Eye (tissue), 1 donor: Measurements from ENCODE around the gene ADAMTSL2.
A peak's percentile ranks its signal among the peaks of the same experiment; 100 is the strongest.

Source experiments
- DNase-seq: peaks from one replicate; pipeline ENCODE4 v3.0.0-alpha.2; 2015

ADAMTSL2 gene

GRCh38 chr9:133591985-133592384 lies 57.5 kb downstream of the ADAMTSL2 start:
- no peak for DNase-seq

GRCh38 chr9:133592731-133593409 lies 58.4 kb downstream of the ADAMTSL2 start:
- DNase-seq: no peak

DNA sequence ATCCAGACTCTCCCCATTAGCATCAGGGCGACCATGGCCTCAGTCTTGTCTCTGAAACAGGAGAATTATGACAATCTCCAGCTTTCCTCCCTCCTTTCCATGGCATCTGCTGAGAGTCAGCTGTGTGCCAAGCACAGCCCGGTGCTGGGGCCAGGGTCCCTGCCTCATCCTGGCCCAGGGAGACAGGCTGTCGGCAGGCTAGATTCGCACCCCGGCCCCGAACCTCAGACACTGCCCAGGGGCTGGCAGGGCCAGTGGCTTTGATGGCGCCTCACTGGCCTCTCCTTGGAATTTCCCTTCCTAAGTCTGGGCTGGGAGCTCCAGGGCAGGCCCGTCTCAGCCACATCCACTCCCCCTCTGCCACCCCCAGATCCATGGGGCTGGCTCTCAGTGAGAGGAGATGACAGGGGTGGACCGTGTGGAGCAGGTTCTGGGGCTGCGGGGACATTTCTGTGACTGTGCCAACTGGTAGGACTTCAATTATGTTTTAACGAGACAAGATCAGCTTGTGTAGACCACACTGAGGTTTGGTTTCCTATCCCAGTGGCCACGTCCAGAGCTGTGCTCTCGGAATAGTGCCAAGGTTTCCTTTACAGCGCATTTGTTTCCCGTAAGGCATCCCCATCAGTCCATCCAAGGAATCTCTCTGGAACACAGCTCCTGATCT lies 59.2 kb downstream of the ADAMTSL2 start:
- no peak for DNase-seq

DNA sequence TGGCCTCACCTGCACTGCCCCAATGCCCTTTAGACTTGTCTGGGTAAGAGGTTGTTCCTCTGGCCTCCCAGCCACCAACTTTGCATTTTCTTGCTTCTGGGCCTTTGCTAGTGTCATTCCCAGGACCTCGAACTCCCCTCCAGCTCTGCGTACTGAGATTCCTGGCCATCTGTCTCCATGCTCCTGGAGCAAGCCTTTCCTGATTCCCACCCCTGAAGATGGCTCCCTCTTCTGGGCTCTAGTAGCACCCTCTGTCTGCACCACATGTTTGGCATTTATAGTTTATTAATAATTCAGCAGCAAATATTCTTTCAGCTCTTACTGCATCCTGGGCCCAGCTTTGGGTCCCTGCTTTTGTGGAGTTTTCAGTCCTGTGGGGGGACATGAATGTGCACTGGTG lies 59.8 kb downstream of the ADAMTSL2 start:
- DNase-seq: no peak

GRCh38 chr9:133595910-133596309 lies 61.4 kb downstream of the ADAMTSL2 start:
- no peak for DNase-seq

- no peak for DNase-seq
These were observed 62.9 kb downstream of the ADAMTSL2 start for GRCh38 chr9:133597316-133597957.

GRCh38 chr9:133598978-133599377 lies 64.5 kb downstream of the ADAMTSL2 start:
- DNase-seq: no peak

- no peak for DNase-seq
These were observed 65.1 kb downstream of the ADAMTSL2 start for GRCh38 chr9:133599470-133600173.

DNA sequence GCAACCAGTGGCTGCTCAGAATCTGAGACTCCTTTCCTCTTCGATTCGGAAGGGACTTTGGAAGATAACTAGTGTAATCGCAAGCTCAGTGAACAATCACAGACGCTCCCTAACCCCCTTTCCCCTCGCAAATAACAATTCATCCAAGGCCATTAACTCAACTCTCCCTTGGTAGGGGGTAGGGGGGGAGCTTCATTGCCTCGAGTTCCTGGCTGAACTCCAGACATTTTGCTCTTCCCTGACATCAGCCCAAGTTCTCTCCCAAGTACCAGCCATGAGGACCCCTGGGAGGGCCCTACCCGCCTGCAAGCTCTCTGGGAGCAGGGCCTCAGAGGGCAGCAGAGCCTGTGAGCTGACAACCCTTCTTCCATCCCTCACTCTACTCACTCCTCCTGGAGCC lies 66.2 kb downstream of the ADAMTSL2 start:
- no peak for DNase-seq

DNA sequence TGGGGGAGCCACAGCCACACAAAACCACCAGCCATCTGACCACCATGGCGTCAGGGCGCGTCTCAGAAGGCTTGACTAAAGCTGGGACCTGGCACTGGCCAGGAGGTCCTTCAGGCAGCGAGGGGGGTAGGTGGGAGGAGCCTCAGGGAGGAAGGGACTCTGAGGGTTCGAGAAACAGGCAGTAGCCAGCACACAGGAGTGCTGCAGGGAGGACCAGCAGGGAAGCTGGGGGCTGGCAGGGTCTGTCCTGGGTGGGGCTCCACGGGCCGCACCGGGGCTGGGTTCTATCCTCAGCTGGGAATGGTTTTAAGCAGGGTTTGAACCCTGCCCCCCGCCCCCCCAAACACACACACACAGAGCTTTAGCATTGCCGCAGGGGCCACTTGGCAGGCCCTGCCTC lies 67.2 kb downstream of the ADAMTSL2 start:
- DNase-seq: no peak

GRCh38 chr9:133602277-133602676 lies 67.8 kb downstream of the ADAMTSL2 start:
- no peak for DNase-seq

DNA sequence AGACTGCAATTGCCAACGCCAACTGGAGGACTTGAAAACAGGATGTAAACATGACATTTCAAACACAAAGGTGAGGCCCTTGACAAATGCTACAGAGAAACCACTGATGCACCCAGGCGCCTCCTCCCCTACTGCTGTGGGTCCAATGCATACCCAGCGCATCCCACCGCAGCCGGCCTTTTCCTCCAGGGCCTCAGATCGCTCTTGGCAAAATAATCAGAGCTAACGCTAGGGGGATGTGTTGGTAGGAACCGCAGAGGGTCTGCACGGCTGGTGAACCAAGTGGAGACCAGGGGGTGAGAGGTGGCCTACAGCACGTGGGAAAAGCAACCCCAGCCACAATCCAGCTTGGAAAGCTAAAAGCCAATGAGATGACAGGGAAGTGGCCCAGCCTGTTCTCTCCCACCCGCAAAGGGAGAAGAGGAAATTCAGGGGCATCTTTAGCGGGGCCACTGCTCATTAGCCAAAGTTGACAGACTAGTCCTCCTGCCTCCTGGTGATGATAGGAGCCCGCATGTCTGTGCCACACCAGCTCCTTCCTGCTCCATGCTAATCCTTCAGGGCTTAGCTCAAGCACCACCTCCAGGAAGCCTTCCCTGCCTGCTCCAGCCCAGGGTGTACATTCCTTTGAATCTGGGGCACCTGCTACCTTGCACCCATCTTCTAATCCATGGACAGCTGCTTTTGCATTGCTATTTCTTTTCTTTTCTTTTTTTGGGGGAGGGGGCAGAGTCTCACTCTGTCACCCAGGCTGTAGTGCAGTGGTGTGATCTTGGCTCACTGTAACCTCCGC lies 68.8 kb downstream of the ADAMTSL2 start:
- peak; percentile 66 for DNase-seq

- no peak for DNase-seq
These were observed 69.7 kb downstream of the ADAMTSL2 start for GRCh38 chr9:133604214-133604613.

GRCh38 chr9:133604856-133605255 lies 70.4 kb downstream of the ADAMTSL2 start:
- DNase-seq: no peak

GRCh38 chr9:133605446-133605845 lies 70.9 kb downstream of the ADAMTSL2 start:
- no peak for DNase-seq

GRCh38 chr9:133605856-133606707 lies 71.6 kb downstream of the ADAMTSL2 start:
- no peak for DNase-seq

DNA sequence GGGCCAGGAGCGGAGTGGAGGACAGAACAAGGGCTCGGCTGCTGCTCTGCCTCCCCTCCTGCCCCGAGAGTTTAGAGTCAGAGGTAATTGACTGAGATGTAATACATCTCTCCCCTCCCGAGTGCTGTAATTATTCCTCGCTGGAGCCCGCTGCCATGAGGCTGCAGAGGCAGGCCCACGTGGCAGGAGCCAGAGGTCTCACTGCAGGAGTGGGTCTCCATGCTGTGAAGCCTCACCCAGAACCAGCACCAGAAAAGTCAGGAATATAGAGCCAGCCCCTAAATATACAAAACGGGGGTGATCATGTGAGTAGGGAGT lies 72.2 kb downstream of the ADAMTSL2 start:
- DNase-seq: no peak

DNA sequence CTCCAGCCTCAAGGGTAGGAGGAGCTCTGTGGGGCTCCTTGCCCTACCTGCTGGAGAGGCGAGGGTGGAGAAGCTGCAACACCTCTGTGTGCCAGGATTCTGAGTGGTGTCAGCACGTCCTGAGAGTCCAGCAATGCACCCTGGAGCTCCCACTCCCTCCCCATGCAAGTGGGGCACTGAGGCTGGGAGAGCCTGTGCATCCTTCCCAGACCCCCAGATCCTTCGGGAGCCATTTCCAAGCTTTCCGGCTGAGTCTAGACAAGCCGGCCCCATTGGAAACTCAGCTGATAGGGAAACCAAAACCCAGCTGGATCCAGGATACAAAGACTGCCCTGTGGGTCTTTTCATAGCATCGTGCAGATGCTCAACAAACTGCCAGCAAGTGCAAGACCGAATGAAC lies 72.9 kb downstream of the ADAMTSL2 start:
- DNase-seq: no peak

GRCh38 chr9:133607976-133608375 lies 73.5 kb downstream of the ADAMTSL2 start:
- no peak for DNase-seq

- no peak for DNase-seq
These were observed 73.9 kb downstream of the ADAMTSL2 start for GRCh38 chr9:133608382-133608781.

DNA sequence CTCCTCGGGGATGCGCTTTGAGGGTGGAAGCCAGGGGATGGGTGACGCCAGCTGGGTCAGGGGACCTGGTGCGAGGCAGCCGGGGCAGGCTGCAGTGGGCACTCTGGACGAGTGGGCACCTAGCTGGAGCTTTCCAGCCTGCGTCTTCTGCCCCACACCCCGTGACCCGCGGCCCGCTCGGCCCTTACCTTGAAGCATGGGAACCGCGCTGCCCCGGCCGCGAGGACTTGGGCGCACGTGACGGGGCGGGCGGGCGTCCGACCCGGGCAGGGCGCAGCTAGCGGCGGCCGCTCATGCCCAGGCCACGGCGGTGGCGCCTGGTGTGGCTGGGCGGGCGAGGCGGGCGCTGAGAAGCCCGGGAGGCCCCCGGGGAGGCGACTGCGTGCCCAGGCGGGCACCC lies 74.4 kb downstream of the ADAMTSL2 start:
- no peak for DNase-seq
